ENCODE data around the gene TP53AIP1.

Gene TP53AIP1

DNA sequence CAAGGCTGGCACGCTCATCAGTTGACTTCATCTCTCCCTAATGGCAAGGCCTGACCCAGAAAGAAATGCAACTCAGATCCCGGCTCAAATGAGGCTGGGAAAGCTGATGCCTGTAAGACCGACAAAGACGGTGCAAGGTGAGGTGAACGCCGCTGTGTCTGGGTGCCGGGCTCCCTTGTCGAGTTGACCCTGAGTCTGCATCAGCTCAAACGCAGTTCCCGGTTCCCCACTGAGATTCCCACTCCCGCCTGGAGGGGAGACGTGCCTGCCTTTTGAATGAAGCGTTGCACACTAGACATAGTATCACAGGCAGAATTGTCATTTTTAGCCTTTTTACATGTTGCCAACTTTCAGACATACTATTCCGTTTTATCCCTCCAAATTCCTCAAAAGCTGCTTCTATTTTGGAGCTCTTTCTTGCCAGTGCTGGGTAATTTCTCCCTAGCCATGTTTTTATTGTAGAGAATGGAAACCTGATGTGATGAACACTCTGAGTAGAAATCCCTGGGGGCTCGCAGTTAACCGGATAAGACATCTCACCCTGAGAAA lies 831 bp upstream of the TP53AIP1 start:
- ATAC-seq, result no peak
- DNase-seq, result no peak

DNA sequence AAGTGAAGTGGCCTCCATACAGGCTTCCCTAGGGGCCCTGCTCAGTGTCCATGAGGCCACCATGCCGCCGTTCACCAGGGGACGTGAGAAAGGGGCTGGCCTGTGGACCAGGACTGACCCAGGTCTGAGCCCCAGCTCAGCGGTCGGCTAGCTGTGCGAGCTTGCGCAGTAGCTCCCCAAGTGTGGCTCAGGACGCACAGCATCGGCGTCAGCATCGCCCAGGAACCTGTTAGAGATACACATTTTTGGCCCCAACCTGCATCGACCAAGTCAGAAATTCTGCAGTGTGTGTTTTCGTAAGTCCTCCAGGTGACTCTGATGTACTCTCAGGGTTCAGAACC lies 429 bp downstream of the TP53AIP1 start:
- no peak for DNase-seq

DNA sequence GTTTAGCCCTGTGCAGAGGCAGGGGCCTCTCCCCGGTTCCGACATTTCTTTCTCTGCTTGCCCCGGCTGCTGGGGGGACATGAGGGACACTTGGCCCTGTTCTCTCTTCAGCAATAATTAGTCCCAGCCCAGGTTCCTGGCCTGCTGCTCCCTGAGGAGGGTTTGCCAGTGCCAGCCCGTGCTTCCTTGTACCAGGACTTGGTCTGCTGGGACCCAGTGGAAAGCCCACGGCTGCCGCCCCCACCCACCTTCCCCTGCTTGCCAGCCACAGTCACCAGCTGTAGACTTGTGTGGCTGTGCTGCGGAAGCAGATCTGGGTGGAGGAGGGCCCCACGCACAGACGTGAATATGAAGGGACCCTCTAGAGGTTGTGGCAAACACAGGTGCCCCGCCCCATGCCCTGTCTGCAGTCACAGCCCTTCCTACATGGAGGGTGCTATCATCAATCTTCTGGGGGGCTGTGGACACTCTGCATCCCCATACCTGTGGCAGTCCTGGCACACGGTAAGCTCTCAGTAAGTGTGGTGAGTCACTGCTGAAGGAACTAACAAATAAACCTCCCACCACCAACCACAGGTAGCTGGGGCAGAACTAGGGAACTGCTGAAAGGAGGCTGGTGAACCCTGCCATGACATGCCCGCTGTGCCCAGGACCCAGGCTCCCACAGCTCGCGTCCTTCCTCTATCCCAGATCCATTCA lies 949 bp downstream of the TP53AIP1 start:
- ATAC-seq (no peak), DNase-seq (no peak)

More for the DNA sequence above, 429 bp downstream of the TP53AIP1 start:
- ATAC-seq, result no peak

DNA sequence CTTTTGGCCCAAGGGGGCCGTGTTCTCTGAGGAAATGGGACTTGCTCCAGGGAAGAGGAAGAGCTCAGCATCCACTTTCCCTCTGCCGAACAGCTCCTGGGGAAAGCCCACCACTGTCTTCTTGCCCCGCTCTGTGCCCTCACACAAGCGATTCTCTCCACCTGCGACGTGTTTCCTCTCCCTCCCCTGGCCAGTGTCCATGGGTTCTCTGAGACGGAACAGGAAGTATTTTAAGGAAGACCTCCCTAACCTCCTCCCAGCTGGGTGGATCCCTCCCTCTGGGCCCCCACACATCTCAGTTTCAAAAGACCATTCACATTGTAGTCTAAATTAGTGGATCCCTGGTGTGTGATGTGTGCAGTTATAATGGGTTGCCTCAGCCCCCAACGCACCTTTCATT lies 1.6 kb downstream of the TP53AIP1 start:
- no peak for ATAC-seq
- no peak for DNase-seq

DNA sequence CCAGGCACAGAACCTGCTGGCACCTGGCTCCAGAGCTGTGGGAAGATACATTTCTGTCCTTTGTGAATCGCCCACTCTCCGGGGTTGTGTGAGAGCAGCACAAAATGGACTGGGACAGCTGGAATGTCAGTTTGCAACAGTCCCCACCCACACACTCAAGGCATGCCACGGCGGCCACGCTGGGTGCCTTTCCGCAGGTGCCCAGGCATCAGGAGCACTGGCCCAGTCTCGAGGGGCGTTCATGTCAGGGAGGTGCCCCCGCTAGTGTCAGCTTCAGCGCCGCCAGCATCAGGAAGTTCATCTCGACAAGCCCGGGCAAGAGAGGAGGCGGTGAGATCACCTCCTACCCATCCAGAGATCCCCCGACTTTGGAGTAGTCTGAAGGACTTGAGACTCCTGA lies 2.1 kb downstream of the TP53AIP1 start:
- DNase-seq, result no peak
- ATAC-seq, result no peak

DNA sequence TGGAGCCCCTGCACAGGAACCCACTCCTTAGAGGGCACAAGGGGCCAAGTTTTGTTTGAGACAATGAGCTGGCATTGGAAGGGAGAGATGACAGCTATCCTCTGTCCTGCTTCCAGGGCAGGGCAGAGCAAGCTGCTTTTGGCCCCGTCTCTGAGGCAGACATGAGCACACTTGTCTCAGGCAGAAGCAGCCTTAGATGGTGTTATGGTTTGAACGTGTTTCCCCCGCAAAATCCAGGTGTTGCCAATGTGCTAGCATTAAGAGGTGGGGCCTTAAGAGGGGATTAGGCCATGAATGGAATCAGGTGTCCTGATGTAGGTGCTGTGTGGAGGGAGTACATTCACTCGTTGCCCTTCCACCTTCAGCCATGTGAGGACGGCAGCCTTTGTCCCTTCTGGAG lies 2.5 kb downstream of the TP53AIP1 start:
- ATAC-seq, result no peak
- no peak for DNase-seq

DNA sequence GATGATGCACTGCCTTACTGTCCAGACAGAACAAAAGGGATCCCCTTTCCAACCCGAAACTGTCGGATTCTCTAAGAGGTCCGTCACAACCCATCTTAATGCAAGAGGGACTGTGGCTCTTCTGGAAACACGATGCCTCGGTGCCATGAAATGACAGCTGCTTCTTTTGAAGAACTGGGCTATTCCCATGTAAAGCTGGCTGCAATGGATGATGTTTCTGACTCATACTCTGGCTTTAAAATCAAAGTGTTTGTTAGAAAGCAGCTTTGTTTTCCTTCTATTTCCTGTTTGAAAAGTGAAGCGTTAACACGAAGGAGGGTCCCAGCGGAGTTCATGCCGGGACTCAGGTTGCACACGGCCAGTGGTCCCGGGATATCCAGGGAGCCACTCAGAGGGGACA lies 3.1 kb downstream of the TP53AIP1 start:
- no peak for ATAC-seq
- DNase-seq, result no peak

DNA sequence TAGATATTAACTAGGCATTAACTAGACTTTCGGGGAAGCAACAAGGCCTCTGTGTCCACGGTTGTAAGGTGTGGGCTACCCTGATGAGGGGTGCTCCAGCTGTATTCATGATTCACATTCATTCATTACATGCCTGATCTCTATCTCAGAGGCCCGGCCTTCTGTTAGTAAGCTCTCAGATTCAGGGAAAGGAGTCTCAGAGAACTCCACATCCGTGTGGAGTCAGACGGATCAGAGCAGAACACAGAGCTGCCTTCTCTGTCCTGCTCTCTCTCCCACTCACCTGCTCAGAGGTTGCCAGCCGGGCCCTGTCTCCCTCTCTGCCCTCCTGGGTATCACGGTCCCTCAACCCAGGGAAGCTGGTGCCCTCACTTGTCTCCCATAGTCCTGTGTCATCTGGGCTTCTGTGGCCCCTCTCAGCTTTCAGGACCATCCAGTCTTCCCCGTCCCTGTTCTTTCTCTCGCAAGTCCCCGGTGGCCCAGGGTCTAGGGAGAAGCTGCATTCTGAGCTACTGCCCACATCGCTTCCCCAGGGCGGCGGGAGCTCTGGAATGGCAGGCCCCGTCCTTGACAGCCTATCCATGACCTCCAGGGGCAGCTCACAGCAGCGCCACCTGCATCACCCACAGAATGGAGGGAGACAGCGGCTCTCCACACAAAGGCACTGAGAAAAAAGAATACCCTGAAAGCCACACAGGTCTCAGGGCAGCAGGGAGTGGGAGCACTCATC lies 4.3 kb downstream of the TP53AIP1 start:
- DNase-seq, result no peak
- no peak for ATAC-seq

DNA sequence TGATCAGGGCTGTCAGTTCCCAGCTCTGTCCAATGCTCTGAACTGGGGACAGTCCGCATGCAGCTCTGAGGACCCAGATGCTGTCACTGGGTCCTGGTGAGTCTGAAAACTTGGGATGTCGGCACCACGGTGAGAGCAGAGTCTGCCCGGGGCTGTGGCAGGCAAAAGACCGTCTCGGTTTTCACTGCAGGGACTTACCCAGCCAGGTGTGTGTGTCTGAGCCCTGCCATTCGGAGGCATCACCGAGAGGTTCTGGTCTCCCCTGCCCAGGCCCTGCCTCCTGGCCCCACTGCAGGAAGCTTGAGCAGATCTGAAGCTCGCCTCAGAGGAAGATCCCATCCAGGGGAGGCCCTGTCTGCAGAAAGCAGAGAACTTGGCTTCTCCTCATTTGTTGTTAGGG lies 5.2 kb downstream of the TP53AIP1 start:
- DNase-seq (no peak), ATAC-seq (no peak)

DNA sequence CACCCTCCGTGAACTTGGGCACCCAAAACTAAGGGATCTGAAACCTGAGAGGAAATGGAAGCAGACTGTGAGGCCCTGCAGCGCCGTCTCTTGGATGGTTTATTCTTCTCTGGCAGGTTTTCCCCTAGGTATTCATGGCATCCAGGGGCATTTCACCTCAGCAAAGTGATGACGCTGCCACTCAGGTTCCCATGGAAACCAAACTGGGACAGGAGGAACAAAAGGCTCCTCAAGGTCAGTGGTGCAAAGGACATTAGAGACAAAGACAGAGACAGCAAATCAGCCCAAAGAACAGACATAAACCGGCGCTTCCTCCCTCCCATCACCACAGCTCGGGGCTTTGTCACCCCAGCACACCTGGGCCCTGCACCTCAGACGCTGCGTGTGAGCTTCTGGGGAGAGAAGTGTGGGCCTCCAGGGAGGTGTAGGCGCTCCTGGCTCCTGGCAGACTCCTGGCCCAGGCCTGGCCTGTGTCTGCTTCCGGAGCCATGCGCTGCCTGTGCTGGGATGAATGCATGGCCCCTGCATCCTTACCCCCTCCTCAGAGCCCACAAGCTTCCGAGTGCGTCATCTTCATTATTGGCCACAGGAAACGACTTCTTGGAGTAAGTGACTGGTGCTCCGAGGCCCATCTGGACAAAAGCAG lies 5.9 kb downstream of the TP53AIP1 start:
- ATAC-seq (no peak), DNase-seq (no peak)

DNA sequence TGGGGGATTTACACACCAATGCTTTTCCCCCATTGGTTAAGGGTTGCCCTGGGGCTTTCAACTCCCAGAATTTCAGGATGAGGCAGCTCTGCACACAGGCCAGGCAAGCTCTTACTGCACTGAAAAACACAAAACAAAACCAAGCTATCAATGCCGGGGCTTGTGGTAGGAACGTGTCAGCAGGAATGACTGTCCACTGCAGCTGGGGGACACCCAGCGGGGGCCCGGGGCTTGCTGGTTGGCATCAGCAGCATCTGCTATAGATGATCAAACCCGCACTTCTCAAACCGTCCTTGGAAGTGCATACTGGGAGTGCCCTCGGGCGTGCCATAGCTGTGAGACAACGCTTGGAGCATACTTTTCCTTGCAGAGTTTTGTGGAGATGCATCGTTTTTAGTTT lies 7.7 kb downstream of the TP53AIP1 start:
- no peak for DNase-seq
- ATAC-seq, result no peak

DNA sequence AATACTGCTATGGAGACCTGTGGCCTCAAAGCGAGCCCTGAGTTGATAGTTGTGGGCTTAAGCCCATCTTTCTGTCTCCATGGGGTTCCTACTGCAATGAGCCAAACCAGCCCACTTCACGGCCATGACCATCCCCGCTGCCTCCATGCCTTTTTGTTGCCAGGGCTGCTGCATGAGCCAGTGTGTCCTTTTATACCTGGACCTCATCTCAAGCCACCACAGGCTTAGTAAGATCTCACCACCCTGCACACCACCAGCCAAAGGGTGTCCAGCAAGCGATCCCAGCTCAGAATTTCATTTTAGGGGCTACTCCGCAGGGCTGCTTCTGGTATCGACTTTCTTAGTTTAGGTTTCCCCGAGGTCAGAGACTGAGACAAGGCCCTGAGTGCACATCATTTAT lies 8.3 kb downstream of the TP53AIP1 start:
- DNase-seq (no peak), ATAC-seq (no peak)

DNA sequence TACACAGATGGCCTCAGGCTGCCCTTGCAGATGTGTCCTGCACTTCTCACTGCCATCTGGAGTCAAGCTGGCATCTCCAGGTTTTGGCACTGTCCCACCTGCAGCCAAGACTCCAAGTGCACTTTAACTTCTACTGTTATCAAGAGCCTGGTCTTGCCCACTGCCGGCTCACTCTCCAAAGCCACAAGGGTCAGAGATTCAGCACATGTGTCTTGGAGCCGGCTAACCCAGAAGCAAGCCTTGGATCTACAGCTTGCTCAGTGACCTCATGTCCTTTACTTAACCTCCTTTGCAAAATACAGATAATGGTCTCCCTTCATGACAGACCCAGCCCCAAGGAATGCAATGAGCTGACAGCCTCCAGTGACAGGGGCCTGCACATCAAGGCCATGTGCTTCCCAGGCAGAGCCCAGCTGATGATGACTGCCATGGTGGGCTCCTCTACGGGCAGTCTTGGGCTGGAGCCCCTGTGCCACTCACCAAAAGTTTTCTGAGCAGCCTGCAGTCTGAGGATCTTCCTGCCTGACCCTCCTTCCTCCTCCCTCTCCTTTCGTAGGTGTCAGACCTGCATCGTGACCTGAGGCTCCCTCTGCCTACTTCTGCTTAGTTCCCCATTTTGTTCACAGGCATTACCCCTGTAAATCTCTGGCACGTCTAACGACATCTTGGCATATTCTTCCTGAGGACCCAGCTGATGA lies 9.0 kb downstream of the TP53AIP1 start:
- no peak for DNase-seq

DNA sequence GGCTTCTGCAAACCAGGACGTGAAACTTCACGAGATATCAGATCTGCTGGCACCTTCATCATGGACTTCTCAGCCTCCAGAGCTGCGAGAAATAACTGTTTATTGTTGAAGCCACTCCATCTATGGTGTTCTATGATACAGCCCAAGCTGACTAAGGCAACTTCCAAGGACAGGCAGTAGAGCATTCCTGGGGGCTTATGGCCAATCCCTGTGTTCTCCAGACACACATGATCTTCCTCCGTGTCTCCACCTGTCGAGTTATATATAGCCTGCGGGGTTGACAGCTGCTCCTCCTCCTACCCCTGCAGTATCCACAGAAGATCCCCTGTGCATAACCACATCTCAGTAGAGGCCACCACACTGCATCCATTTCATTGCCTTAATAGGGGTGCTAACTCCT lies 11.0 kb downstream of the TP53AIP1 start:
- DNase-seq, result no peak
- ATAC-seq, result no peak

More for the DNA sequence above, 9.0 kb downstream of the TP53AIP1 start:
- ATAC-seq, result no peak

DNA sequence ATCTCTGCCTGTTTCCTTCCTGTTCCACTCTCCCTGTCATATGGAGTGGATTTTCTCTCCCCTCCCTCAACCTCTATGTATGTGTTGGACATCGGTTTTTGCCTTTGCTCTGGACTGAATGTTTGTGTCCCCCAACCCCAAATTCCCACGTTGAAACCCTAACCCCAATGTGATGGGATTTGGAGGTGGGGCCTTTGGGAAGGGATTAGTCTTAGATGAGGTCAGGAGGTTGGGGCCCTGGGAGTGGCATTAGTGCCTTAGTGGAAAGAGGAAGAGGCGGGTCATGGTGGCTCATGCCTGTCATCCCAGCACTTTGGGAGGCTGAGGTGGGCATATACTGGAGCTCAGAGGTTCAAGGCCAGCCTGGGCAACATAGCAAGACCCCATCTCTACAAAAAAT lies 11.6 kb downstream of the TP53AIP1 start:
- no peak for DNase-seq

DNA sequence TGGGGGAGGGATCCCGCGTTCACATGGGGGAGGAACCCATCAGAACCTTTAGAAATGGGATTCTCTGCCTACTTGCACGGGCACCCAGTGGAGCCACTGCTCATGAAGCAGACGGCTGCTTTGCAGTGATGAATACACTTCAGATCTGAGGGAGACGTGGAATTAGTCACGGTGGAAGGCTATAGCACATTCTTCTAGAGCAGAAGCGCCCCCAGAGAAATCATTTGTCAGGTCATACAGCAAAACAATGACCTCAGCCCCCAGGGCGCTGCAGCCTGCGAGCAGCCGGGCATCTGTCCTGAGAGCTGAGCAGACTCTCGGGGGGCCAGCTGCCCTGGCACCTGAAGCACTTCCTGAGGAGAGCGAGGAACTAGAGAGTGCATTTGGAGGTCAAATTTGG lies 12.7 kb downstream of the TP53AIP1 start:
- ATAC-seq, result no peak

More for the DNA sequence above, 11.6 kb downstream of the TP53AIP1 start:
- no peak for ATAC-seq

DNA sequence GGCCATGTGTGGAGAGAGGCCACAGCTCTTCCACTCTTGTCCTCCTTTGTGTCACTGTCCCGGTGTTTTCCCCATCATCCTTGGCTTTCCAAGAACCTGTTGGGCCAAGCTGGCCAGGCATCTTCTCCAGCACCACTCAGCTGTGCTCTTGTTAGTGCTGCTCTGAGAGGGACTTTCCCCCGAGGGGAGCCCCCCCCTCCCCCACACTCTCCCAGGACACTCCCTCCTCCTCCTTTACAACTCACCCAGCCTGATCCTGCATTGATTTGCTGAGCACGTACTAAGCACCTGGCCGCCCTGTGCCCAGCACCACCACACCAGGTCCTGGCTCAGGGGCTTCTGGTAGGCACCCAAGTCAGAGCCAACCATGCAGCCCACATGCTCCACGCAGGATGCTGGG lies 13.2 kb downstream of the TP53AIP1 start:
- DNase-seq (peak; percentile 22), ATAC-seq (peak; percentile 58)

More for the DNA sequence above, 12.7 kb downstream of the TP53AIP1 start:
- no peak for DNase-seq

DNA sequence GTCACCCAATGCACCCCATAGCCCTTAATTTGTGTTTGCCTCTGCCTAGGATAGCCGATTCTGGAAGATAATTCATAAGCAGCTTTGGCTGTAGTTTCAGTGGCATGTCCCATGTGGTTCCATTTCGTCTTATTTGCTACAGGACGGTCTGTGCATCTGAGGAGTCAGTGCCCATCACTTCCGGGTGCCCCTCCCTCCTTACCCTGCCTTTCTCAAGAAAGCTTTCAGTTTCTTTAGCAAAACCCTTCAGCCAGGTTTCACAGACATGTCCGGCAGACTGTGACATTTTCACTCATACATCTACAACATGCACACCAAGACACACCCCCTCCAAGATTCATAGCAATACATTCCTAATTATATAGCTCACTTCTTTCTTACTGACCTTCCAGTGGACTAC lies 14.3 kb downstream of the TP53AIP1 start:
- ATAC-seq, result peak; percentile 29
- no peak for DNase-seq

DNA sequence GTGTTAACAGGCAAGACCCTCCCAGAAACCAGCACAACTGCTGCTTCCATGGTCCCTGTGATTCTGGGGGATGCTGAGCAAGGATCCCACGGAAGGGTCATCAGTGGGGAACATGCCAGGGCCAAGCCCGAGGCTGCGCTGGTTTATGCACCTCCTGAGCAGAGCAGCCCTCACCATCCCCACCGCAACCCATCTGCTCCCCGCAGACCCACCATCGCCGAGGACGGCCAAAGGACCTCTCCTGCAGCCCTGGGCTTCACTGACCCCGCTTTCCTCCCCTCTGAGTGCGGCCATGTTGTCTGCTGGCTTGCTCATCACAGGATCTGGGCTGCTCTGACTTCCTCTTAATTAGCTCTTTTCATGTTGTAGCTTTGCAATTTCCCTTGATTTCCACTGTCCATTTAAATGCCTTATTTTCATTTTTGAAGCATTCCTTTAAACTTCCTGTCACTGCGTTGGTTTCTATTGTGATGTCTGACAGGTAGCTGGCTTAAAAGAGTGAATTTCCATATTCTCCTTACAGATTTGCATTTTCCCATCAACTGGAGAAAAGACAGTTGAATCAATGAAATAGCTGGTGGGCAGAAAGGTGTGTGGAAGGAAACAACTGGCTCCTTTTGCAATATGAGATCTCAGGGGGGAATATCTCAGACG lies 14.9 kb downstream of the TP53AIP1 start:
- ATAC-seq, result no peak
- DNase-seq, result no peak

DNA sequence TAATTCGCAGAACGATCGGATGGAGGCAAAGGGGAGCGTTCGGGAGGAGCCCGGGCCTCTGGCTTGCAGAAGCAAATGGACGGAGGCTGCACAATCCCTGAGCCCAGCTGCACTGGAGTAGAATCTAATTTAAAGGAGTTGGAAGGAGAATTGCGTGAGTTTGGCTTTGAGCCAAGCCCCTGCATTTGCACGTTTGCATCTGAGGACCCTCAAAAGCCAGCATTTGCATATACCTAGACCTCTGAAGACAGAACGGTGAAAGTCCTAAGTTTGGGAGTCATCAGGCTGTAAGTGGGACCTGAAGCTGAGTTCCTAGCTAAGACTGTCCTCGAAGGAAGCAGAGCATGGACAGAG lies 15.6 kb downstream of the TP53AIP1 start:
- ATAC-seq (no peak), DNase-seq (no peak)

DNA sequence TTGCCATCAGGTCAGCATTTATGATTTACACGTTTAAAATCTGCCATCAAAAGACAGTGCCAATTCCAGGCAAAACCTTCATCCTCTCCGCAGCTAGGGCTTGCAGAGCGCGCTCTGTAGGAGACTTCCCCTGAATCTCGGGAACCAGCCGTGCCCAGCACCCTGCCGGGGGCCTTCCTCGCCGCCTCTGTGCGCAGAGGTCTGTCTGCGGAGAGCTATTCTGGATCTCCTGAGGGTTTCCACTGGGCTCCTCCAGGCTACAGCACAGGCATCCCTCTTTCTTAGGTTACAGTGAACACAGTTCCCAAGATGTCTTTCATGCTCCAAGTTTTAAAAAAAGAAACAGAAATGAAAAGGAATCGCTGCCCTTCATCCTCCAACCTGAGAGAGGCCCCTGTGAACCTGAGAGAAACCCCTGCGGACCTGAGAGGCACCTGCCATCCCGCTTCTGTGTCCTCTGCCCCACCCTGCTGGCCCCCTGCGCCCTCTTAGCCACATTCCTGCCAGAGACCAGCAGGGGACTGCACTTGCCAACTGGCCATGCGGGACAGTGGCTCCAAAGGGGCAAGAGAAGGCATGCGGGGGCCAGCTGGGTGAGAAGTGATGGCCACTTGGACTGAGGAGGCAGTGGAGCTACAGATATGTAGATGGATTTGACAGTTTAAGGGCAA lies 16.1 kb downstream of the TP53AIP1 start:
- ATAC-seq, result no peak
- no peak for DNase-seq

DNA sequence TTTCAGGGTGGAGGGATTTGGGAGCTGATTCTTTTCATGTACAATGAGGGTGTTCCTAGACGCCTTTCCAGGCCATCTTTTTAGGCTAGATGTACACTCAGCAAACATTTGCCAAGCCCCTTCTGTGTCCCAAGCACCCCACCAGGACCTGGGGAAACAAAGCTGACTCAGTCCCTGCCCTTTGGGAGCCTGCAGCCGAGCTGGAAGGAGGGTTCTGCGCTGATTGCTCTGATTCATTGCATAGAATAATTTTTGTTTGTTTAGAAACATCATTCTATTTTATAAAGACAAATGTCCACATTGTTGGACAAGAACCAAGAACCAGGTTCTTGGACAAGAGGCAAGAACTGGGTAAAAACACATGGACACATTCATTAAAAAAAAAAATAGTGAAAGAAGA lies 16.7 kb downstream of the TP53AIP1 start:
- ATAC-seq (no peak), DNase-seq (no peak)
